GM19455 (cell line): Measurements from ENCODE around the gene CTNNA3.

Experiments used
- ATAC-seq: cut with Tn5 transposase; IDR thresholded peaks from one replicate; pipeline ENCODE4 v1.9.1; 2021; ENCODE audit not compliant: unreplicated experiment

CTNNA3 gene

DNA sequence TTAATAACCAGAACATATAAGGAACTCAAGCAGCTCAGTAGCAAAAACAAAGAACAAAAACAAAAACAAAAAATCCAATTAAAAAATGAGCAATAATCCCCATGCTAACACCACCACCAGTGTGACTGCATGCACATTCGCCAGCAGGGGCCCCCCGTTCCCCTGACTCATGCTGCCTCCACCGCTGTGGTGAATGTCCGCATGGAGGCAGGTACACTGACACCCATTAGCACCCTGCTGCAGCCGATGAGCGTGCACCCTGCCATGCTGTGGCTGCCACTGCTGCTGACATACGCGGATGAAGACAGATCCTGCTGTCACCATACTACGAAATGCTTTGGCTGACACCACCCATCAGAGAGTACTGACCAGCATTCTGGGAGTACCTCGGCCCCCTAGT is 1091.8 kb downstream of the CTNNA3 start:
- ATAC-seq, result no peak

DNA sequence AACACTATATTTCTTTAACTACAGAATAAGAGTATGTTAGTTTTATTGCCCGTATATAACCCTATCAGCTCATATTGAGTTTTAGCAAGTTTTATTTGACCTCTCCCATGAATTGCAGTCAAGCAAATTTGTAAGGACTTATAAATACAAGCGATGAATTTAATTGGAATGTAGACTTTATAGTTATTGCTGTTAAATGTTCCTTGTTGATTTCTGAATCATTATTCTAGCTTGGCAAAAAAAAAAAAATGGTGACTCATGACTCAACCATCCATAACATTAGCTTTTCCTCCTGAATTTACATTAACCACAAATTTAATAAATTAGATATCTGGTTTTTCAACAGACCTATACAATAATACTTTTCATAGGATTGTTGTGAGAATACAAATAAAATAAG is 1104.1 kb downstream of the CTNNA3 start:
- no peak for ATAC-seq

DNA sequence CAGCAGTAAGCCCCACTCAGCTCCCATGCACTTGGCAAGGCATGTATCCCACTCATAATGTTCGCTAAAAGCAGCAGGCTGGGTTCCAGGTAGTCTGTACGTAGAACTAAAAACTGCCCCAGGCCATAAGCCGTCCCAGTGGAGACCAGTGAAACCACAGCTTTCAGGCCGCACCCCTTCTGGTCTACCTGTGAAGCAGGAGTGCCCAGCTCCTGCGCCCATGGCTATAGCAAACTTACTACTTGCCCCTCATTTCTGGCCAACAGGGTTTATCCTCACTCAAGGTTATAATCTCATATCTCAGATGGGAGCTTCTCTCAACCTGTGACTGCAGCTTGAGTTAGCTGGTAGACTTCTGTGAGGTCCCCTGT is 1108.3 kb downstream of the CTNNA3 start:
- no peak for ATAC-seq

DNA sequence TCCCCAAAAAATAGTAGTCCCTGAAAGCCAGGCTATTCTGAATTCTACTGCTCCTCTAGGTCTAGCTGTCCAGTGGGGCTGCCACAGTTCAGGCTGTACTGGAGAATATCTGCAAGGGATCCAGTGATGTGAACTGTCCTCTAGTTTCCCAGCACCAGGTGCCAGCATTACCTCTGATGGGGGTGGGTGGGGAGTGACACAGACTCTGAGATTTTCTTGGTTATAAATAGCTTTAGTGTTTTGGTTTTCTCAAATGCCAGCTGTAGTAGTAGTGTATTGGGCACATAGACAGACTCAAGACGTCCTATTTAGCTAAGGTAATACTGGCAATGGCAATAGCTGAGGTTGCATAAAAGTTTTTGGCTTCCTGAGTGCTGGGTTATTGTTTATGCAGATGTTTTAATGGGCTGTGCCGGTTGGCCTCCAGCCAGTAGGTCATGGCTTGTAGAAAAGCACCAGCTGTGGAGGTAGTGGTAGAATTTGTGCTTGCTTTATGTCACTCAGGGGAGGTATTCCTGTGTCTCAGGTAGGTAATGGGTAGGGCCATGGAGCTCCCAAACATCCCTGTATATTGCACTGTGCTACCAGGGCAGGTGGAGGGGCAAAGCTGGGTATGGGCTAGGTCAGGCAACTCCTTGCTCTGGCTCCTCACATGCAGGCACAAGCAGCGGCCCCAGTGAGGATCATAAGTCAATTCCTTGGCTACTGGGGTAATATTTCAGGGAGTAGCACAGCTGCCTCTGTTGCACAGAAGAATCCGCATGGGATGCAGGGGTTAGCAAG is 1108.9 kb downstream of the CTNNA3 start:
- ATAC-seq, result no peak

DNA sequence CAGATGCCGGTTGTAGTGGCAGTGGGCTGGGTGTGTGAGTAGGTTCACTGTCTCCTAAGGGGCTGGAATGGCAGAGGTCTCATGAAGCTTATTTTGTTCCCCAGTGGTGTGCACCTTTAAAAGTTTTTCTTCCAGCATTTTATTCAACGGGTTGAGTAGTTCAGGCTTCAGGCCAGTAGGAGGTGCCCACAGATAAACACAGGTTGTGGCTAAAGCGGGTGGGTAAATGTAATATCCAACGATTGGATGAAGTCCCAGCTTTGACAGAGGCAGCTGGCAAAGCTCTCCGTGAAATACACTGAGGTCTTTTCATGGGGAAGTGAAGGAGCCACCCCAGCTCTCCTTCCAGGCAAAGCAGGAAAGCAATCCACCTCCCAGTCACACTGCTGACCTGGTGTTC is 1109.9 kb downstream of the CTNNA3 start:
- no peak for ATAC-seq

DNA sequence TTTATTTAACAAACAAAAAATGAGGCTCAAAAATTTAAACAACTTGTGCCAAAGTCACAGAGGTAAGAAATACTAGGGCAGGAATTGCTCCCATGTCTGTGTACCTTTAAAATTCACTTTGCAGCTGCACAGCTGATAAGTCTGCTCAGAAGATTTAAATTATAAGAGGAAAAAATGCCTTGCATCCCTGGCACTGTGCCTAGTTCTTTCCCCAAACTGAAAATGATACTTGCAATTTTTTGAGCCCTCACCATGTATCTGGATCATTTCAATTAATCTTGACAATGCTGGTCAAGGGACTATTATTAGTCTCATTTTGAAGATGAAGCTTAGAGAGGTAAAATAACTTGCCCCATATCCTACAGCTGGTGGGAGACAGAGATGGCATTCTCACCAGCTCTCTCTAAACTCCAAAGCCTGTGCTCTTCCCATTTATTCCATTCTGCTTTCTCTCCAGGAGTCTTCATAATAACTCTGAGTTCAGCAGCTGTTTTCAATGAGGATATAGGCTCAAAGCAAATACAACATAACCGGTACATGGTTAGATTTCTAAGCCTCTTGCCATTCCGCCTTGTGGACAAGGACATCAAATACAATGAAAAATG is 1120.6 kb downstream of the CTNNA3 start:
- ATAC-seq, result no peak

DNA sequence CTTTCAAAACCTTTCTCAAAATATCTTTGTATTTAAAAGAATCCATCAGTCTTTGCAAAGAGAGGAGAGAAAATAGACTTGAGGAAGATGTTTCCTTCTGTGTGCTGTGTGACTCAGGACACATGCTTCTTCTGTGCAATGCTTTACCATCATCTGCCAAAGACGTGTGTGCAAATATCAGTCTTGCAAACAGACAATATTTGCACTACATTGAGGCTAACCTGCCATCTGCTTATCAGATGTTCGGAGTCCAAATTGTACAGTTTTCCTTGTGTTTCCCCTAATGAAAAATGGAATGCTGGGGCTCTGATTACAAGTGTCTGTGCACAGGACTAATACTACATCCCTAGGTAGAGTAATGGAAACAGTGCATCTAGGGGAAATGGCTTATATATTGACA is 1123.3 kb downstream of the CTNNA3 start:
- ATAC-seq, result no peak

DNA sequence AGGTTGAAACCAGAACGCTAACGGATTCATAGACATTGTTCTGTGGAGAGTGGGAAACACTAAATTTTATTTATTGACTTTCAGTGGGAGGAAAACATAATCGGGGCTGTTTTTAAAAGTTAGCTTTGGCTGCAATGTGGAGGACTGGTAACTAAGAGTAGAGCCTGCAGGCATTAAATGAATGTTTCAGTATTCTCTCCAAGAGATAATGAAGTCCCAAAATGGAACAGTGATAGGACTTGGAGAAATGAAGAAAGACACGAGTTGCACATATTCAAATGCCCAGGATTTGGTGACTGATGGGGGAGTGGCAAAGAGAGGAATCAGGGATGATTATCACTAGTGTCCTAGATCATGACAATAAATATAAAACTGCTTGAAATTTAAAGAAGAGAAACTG is 1130.0 kb downstream of the CTNNA3 start:
- ATAC-seq, result no peak

DNA sequence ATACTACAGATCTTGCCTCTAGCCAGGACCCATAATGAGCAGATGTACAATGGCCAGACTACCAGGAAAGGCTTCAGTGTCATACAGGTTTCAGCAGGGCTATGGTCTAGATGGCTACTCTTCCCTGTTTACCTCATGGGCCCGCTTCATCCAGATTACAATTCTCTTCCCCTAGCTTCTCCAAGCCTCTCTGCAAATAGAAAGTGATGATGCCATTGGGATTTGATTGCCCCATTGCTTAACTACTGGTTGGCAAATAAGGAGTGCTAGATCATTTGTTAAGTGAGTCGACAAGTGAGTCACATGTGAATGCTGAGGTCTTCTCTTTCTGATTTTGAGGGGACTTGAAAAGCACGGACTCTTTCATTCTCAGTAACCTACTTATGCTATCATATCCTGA is 1131.7 kb downstream of the CTNNA3 start:
- no peak for ATAC-seq

DNA sequence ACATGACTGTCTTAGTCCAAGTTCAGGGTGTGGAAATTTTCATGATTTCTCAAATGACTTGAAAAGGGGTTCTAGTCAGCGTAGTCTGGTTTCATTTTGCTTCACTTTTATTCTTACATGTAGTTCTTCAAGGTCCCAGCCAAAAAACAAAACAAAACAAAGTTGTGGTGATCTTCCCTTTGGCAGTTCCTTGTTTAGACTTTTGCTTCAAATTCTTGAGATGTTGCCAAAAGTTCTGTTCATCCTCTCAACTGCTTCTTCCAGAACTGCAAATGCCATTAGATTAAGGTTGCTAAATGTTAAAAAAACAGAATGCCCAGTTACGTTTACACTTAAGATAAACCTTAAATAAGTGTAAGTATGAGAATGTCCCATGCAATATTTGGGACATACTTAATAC is 1140.9 kb downstream of the CTNNA3 start:
- no peak for ATAC-seq

DNA sequence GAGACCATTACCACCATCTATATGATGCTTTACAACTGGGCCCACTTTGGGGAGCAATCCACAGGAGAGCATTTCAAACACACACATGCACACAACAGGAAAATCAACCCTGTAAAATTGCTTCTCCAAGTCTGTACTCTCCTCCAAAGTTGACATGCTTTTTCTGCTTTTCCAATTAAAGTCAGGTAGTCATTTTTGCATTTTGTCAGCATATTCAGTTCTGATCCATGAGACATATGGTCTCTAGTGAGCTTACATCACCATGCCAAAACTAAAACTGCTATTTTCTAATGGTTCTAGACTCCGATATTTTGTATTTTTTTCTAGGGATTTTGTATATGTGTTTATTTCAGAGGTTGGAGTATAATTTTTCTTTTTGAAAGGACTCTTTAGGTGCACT is 1143.7 kb downstream of the CTNNA3 start:
- no peak for ATAC-seq

DNA sequence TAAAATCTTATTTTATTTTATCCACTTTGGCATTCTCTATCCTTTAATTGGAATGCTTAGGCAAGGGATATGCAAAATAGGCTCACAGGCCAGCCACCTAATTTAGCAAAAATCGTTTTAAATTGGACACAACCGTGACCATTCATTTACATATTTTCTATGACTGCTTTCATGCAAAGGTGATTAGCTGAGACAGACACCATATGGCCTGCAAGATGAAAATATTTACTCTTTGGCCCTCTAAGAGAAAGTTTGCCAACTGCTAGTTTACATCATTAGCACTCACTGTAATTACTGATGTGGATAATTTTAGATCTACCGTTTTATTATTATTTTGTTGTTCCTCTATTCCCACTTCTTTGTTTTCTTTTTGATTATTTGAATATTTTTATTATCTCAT is 1145.6 kb downstream of the CTNNA3 start:
- no peak for ATAC-seq

DNA sequence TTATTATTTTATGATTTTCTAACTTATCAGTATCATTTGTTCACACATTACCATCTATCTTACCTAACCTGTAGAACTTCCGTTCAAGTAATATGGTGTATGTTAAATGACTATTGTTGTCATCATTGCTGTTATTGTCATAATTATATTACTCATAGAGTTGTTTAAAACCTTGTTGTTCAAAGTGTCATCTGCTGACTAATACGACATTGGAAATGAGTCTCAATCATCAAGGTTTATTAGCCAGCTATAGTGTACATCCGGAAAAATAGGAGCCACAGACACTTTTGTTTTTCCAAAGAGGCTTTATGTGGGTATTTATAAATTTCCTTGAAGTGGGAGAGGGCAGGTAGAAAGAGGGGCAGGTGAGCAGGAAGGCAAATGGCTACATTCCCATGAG is 1157.1 kb downstream of the CTNNA3 start:
- ATAC-seq, result no peak

DNA sequence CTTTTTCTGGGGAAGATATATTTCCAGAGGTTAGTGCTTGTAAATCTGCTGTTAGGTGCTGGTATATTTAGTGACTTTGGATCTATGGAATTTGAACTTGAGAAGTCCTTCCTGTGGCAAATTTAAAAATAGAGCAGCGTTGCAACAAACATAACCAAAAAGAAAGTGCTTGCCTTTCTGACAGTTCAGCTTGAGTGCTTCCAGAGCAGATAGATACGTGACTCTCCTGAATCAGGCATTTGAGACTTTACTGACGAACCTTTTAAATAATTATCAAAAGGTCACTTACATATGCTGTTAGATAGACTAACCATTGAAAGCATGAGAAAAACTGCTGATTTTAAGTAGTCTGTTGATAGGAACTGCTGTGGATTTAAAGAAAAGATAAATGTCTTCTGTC is 1157.6 kb downstream of the CTNNA3 start:
- ATAC-seq, result no peak

DNA sequence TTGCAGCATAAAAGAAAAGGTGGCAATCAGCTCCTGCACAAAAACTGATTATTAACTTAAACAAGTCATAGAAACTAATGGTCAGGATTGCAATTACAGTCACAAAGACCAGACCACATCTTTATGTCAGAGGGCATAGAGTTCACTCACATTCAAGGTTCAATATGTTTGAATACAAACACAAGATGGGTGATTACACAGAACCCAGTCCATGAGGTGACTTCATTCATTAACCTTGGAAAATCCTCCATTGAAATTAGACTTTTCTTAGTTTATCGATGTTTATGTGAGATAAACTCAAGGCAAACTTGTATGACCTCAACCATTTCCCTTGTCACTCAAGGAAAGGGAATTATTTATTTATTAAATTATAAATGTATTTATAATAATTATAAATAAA is 1158.8 kb downstream of the CTNNA3 start:
- no peak for ATAC-seq

DNA sequence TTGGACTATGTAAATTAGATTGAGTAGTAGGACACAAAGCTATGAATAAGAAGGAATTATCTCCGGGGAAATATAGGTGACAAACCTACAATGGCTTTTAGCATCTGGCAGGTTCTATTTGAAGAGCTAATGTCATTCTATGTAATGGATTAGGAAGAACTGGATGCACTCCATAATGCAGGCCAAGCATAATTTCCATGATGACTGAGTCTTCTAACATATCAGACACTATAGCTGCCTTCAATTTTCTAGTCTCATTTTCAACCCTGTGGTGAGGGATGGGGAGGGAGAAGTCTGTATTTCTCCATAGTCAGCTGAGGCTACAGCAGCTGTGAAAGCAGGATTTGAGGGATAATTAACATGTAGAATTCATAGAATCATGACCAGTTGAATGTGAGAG is 1160.6 kb downstream of the CTNNA3 start:
- ATAC-seq, result no peak

DNA sequence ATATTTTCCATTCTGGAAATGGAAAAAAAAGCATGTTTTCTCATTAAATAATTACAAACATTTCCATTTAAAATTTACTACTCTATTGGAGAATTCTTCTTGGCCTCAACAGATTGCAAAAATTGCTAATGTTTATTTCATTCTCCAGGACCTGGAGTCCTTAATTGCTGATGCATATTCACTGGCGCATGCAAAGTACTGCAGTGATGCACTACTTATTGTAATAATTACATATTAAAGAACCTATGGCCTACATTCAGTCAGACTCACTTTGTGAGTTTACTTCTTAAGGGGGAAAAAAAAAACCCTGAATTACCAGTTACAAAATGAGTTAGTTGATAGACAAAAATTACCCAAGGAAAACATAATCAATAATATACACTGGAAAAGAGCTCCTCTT is 1161.1 kb downstream of the CTNNA3 start:
- ATAC-seq, result no peak

DNA sequence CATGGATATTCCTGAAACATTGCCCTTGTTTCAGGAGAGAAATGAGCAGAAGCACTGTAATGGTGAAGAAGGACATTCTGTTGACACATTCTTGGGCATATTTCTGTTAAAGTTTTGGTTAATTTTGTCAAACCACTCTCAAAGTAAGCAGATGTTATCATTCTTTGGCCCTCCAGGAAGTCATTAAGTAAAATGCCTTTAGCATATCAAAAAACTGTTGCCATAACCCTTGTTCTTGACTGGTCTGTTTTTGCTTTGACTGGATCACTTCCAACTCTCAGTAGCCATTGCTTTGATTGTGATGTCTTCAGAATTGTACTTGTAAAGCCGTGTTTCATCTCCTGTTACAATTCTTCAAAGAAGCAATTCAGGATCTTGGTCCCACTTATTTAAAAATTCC is 1174.5 kb downstream of the CTNNA3 start:
- ATAC-seq, result no peak

DNA sequence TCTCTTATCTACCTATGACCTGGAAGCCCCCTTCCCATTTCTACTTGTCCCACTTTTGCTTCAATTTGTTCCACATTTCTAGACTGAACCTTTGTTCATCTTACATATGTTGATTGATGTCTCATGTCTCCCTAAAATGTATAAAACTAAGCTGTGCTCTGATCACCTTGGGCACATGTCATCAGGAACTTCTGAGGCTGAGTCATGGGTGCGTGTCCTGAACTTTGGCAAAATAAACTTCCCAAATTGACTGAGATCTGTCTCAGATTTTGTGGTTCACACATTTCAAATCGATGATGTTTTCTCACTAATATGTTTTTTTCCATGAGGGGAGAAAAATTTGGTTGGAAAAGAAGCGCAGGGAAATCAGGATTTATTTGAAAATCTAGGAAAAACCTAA is 1176.4 kb downstream of the CTNNA3 start:
- no peak for ATAC-seq

DNA sequence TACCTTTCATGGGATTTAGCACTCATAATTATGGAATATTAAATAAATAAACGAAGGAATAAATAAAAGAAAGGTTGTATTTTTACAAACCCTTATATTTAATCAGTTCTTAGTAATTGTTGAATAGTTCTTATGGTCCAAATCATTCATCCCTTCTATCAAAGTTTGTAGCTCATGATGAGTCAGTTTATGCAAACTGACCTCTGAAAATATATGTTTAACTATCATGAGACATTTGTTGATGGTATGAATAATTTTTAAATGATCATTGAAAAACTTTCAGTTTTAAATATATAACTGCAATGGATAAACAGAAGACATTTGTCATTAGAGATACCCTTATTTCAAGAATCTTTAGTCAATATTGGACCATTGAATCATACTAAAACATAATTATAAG is 1181.3 kb downstream of the CTNNA3 start:
- no peak for ATAC-seq

DNA sequence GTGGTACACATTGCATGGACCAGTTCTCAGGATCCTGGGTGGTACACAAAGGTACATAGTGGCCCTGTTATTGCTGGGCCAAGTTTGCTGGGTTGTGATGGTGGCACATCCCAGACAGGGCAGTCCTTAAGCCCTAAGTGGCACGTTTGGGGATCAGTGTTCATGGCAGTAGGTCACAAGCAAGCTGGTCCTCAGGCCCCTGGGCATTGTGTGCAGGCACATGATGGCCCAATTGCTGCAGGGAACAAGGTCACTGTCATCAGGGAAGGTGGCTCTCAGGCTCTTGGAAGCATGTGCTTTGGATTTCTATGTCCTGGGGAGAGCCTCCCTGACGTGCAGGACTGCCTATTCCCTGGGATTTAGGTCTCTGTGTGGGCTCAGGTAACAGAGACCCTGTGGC is 1182.5 kb downstream of the CTNNA3 start:
- no peak for ATAC-seq

DNA sequence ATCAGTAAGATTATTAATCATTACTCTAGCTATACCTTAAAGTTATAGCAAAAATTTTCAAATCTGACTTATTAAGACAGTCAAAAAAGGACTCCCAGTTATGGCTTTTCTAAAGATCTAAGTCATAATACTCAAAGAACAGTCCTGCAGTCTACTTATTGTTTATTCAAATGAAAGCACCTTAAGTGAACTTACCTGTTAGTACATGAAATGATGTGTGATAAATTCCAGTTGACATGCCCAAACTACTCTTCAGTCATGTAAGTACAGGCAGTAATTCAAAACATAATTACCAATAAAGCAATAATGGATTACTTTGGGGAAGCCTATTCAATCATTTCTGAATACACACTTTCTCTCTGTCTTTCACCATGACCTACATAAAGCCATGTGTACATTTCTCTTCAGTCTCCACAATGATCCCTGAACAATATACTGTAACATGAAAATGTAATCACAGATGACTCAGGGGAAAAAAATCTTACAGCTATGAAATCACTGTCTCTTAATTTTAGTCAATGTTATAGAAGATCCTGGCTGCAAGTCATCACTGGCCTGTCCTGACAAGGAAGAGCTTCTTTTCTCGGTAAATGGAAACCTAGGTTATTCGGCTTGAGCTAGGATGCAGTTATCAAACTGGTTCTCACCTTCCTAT is 1190.9 kb downstream of the CTNNA3 start:
- ATAC-seq, result no peak

DNA sequence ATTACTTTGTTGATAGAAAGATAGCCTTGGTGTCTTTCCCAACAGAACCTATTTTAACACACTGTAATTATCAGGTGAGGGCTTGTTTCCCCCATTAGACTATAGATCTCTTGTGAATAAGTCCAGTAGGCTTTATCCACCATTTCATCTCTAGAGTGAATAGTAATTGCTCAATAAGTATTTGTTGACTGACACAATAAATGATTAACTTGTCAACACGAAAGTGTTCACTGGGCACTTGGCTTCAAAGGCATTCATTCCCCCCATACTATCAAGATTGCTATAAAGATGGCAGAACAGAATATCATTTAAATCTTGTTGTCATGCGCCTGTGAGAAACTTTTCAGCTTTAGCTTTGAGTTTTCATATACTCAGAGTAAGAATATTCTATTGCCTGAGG is 1194.6 kb downstream of the CTNNA3 start:
- no peak for ATAC-seq
